HL-60 (cell line): ENCODE results near the gene LRRC8B.
"Not testable (repeated sequence)": the region's sequence is repeated elsewhere in the genome, so short reads cannot be mapped to it uniquely, and the experiment has no call there.

Experiments used
- DNase-seq, 2 experiments: peaks; one replicate each; pipeline ENCODE4 v3.0.0-alpha.2; 2010 to 2020; ENCODE audit warnings: low read depth in 1 of 2, low spot score in 1 of 2
- H3K27ac ChIP-seq: fragments of 250-450 bp; sonication (Bioruptor Pico); replicated peaks from 2 replicates; pipeline ENCODE4 v1.5.1; 2020; ENCODE audit warnings: mild to moderate bottlenecking, moderate library complexity
- H3K27me3 ChIP-seq: fragments of 250-450 bp; sonication (Bioruptor Pico); 2 replicates; pipeline ENCODE4 v1.5.1; 2021; ENCODE audit warnings: mild to moderate bottlenecking, moderate library complexity; ENCODE audit not compliant: insufficient read depth, poor library complexity, severe bottlenecking
- H3K4me3 ChIP-seq: replicated peaks from 2 replicates; pipeline ENCODE4 v1.5.1; 2011; ENCODE audit warnings: mild to moderate bottlenecking, control low read depth, low read length; ENCODE audit not compliant: insufficient read depth
- CTCF ChIP-seq: IDR thresholded peaks from one replicate; pipeline ENCODE4 v1.5.1; 2011; ENCODE audit warnings: low read length, control low read depth, inconsistent platforms; ENCODE audit not compliant: insufficient read depth
- GABPA ChIP-seq: IDR thresholded peaks from 2 replicates; pipeline ENCODE4 v1.6.1; 2012; ENCODE audit warnings: low read depth
- POLR2AphosphoS5 ChIP-seq: IDR thresholded peaks from 2 replicates; pipeline ENCODE4 v1.6.1; 2012; ENCODE audit warnings: low read depth
- REST ChIP-seq: IDR thresholded peaks from 2 replicates; pipeline ENCODE4 v1.6.1; 2012; ENCODE audit warnings: low read depth; ENCODE audit not compliant: insufficient replicate concordance
- SPI1 ChIP-seq: IDR thresholded peaks from 2 replicates; pipeline ENCODE4 v1.6.1; 2012; ENCODE audit warnings: low read depth, mild to moderate bottlenecking, borderline replicate concordance

Gene LRRC8B

GRCh38 chr1:89627596-89627962, 103.0 kb downstream of the LRRC8B start:
- H3K27ac ChIP-seq, result no peak overlapping the region
- no peak for DNase-seq
- TF ChIP-seq POLR2AphosphoS5, result no peak
- H3K27me3 ChIP-seq, result no peaks in the 10 kb centered on the region
- no peak overlapping the region for H3K4me3 ChIP-seq

GRCh38 chr1:89629146-89629545, 104.5 kb downstream of the LRRC8B start:
- Histone ChIP-seq H3K27ac (no peak overlapping the region), H3K4me3 (no peak overlapping the region), H3K27me3 (no peaks in the 10 kb centered on the region)
- TF ChIP-seq CTCF (no peak), GABPA (no peak)
- DNase-seq, result no peak

GRCh38 chr1:89629600-89629999, 105.0 kb downstream of the LRRC8B start:
- H3K27ac ChIP-seq, H3K4me3 ChIP-seq, H3K27me3 ChIP-seq, DNase-seq: not testable (repeated sequence)

GRCh38 chr1:89630048-89630447, 105.4 kb downstream of the LRRC8B start:
- no peaks in the 10 kb centered on the region for H3K27me3 ChIP-seq
- DNase-seq, result no peak
- H3K4me3 ChIP-seq, result no peak overlapping the region
- TF ChIP-seq CTCF (no peak), POLR2AphosphoS5 (no peak), REST (no peak), SPI1 (no peak), GABPA (no peak)
- H3K27ac ChIP-seq, result no peak overlapping the region

GRCh38 chr1:89631816-89632656, 107.4 kb downstream of the LRRC8B start:
- DNase-seq, result no peak
- Histone ChIP-seq H3K27me3 (no peaks in the 10 kb centered on the region), H3K4me3 (peak overlapping the region; percentile 90), H3K27ac (peak overlapping the region; percentile 58)
- TF ChIP-seq REST (no peak), CTCF (no peak), GABPA (no peak), POLR2AphosphoS5 (no peak), SPI1 (no peak)
